Calu3 (cell line): ENCODE measurements around the gene CFAP210. TPM values are rescaled to one million over a fixed set of nuclear protein-coding genes. Genes with fewer than 3 reads are reported as not detected.

Experiments
- BruUV-seq: library from RNA; stranded (reverse); fragments of 400-500 nt; replicated peaks from 2 replicates; lab custom pipeline; 2021; lab: Mats Ljungman, UMichigan
- CTCF ChIA-PET: fragments of 300-600 bp; sonication (Branson Sonifier 250); formaldehyde crosslinking; loops from one replicate; lab custom pipeline; 2022; ENCODE audit warnings: antibody characterized with exemption; lab: Charles Lee
- DNase-seq: peaks from one replicate; pipeline ENCODE4 v3.0.0; 2022
- H3K27ac Mint-ChIP-seq: one replicate; pipeline ENCODE4 v1.8.0; 2022; ENCODE audit warnings: mixed read lengths; ENCODE audit not compliant: unreplicated experiment
- H3K27me3 Mint-ChIP-seq: one replicate; pipeline ENCODE4 v1.8.0; 2022; ENCODE audit warnings: mixed read lengths; ENCODE audit not compliant: unreplicated experiment
- H3K36me3 Mint-ChIP-seq: one replicate; pipeline ENCODE4 v1.8.0; 2022; ENCODE audit warnings: mild to moderate bottlenecking, moderate library complexity, mixed read lengths; ENCODE audit not compliant: insufficient read depth, unreplicated experiment
- H3K4me1 Mint-ChIP-seq: one replicate; pipeline ENCODE4 v1.8.0; 2022; ENCODE audit warnings: mild to moderate bottlenecking, low read depth, mixed read lengths; ENCODE audit not compliant: unreplicated experiment
- H3K4me3 Mint-ChIP-seq: one replicate; pipeline ENCODE4 v1.8.0; 2022; ENCODE audit warnings: mild to moderate bottlenecking, low read depth, moderate library complexity, mixed read lengths; ENCODE audit not compliant: unreplicated experiment
- H3K9me3 Mint-ChIP-seq: one replicate; pipeline ENCODE4 v1.8.0; 2022; ENCODE audit warnings: low read depth, mixed read lengths; ENCODE audit not compliant: unreplicated experiment
- intact Hi-C: fragments of 100-400 bp; cut with micrococcal nuclease; formaldehyde crosslinking; loops from one replicate; pipeline ENCODE4 v1.10.0; 2022; ENCODE audit not compliant: unreplicated experiment
- total RNA-seq: library from RNA; stranded (reverse); gene quantifications from 2 replicates; pipeline ENCODE4 v1.2.3, GENCODE V29; 2022
- TF ChIP-seq, protein P1 (sequence below): fragments of 200-600 bp; IDR thresholded peaks from one replicate; pipeline ENCODE4 v1.8.0; 2022; ENCODE audit warnings: antibody characterized with exemption; ENCODE audit not compliant: unreplicated experiment

Gene CFAP210
- total RNA-seq, 1 experiment from 2014 or later: not detected

DNA sequence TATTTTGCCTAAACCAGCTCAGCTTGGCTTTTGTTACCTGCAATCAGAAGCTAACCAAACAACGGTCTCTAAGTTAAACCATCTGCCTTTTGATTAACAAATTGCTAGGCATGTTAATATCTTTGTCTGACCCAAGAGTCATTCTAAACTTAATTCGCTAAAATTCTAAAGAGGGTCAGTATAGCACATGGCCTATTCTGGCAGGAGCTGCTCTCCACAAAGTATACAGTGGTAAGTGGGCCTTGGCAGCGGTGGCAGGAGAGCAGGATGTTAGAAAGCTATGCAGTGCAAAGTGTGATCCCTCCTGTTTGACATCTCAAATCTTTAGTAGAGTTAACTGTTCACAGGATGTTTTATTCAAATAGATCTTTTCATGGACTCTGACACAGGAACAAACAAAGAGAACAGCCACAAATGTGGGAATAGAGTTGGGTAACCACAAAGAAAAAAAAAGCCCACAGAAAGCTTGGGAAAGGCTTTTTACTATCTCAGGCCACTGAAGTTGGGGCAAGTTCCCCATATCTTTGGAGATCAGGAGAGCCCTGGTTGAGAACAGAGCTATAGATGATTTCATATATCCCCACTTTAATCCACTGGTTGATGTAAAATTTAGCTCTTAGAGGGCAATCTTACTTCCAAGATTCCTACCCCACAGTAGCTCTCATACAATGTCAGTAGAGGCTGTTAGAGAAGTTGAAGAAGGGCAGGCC lies 10.6 kb downstream of the CFAP210 start:
- TF ChIP-seq, protein P1, sequence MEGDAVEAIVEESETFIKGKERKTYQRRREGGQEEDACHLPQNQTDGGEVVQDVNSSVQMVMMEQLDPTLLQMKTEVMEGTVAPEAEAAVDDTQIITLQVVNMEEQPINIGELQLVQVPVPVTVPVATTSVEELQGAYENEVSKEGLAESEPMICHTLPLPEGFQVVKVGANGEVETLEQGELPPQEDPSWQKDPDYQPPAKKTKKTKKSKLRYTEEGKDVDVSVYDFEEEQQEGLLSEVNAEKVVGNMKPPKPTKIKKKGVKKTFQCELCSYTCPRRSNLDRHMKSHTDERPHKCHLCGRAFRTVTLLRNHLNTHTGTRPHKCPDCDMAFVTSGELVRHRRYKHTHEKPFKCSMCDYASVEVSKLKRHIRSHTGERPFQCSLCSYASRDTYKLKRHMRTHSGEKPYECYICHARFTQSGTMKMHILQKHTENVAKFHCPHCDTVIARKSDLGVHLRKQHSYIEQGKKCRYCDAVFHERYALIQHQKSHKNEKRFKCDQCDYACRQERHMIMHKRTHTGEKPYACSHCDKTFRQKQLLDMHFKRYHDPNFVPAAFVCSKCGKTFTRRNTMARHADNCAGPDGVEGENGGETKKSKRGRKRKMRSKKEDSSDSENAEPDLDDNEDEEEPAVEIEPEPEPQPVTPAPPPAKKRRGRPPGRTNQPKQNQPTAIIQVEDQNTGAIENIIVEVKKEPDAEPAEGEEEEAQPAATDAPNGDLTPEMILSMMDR: no peak

DNA sequence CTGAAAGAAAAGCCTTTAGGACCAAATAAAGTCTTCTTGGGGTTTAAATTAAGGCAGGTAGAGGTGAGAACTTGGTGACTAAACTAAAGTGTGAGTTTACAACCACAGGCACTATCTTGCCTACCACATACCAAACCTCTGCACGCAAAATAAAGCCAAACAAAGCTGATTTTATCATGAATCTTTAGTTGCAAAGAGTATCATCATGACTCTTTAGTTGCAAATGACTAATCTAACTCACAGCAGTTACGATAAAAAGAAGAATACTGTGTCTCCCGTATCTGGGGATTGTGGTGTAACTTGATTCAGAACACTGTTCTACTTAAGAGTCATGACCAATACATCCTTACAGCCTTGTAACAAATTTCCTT lies 11.2 kb downstream of the CFAP210 start:
- Mint-ChIP-seq H3K36me3 (no peaks in the 10 kb centered on the region), H3K27me3 (no peaks in the 10 kb centered on the region), H3K27ac (no peak overlapping the region), H3K9me3 (no peaks in the 10 kb centered on the region), H3K4me3 (no peak overlapping the region), H3K4me1 (no peaks in the 10 kb centered on the region)
- intact Hi-C loops: no loop called here
- CTCF ChIA-PET: interaction anchor here (1.2 kb wide), 1 partner anchor 11 kb away, joined by 3 read pairs; no protein-coding TSS in a partner anchor
- no TSS peak for BruUV-seq
- no peak for DNase-seq
- TF ChIP-seq, protein P1: no peak

More for the DNA sequence above, 10.6 kb downstream of the CFAP210 start:
- H3K27me3 Mint-ChIP-seq: no peaks in the 10 kb centered on the region
- no peak overlapping the region for H3K27ac Mint-ChIP-seq
- BruUV-seq: no TSS peak
- intact Hi-C loops: no loop called here
- H3K4me1 Mint-ChIP-seq: no peaks in the 10 kb centered on the region
- CTCF ChIA-PET: interaction anchor here (1.2 kb wide), 1 partner anchor 10 kb away, joined by 3 read pairs; no protein-coding TSS in a partner anchor
- H3K4me3 Mint-ChIP-seq: no peak overlapping the region
- peaks cover 5% of the 10 kb centered on the region for H3K9me3 Mint-ChIP-seq
- no peak for DNase-seq
- H3K36me3 Mint-ChIP-seq: no peaks in the 10 kb centered on the region

DNA sequence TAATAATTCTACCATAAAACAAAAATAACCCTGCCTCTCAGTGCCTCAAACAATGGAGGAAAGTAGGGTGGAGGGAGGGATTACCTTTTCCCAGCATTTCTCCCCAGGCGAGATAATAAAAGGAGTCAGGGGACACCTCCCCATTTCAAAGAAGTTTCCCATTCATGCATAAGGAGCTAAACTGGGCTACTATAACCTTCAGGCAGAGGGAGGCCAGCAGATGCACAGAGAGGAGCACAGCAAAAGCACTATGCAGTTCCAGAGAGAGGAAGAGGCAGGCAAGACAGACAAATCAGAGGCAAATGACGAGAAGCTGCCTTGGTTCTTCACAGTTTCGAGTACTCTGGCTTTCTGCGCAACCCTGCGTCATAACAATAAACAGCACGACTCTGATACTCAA lies 17.4 kb downstream of the CFAP210 start:
- H3K27me3 Mint-ChIP-seq: no peaks in the 10 kb centered on the region
- H3K36me3 Mint-ChIP-seq: no peaks in the 10 kb centered on the region
- TF ChIP-seq, protein P1: no peak
- no peak overlapping the region for H3K27ac Mint-ChIP-seq
- intact Hi-C loops: no loop called here
- H3K4me3 Mint-ChIP-seq: no peak overlapping the region
- H3K4me1 Mint-ChIP-seq: no peaks in the 10 kb centered on the region
- no TSS peak for BruUV-seq
- DNase-seq: no peak
- no peaks in the 10 kb centered on the region for H3K9me3 Mint-ChIP-seq
- CTCF ChIA-PET: no interaction called here

DNA sequence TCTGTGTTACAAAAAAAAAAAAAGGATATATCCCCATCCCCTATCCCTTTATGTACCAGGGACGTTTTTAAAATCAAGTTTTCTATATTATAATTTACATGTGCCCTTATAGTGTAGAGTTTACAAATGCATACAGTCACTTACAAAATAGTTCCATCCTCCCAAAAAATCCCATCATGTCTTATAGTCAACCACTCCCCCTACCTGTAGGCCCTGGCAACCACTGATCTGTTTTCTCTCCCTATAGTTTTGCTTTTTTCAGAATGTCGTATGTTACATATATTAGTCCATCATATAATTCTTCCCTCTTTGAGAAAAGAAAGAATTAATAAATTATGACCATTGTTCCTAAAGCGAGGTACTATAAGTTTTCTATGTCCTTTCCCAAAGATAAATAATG lies 17.8 kb downstream of the CFAP210 start:
- H3K9me3 Mint-ChIP-seq: no peaks in the 10 kb centered on the region
- intact Hi-C loops: no loop called here
- CTCF ChIA-PET: no interaction called here
- H3K36me3 Mint-ChIP-seq: no peaks in the 10 kb centered on the region
- H3K4me3 Mint-ChIP-seq: no peak overlapping the region
- H3K27me3 Mint-ChIP-seq: no peaks in the 10 kb centered on the region
- TF ChIP-seq, protein P1: no peak
- no peak overlapping the region for H3K27ac Mint-ChIP-seq
- no TSS peak for BruUV-seq
- no peak for DNase-seq
- no peaks in the 10 kb centered on the region for H3K4me1 Mint-ChIP-seq
